ENCODE measurements around the gene RRH. TPM values are rescaled to one million over a fixed set of nuclear protein-coding genes. Genes with fewer than 3 reads are reported as not detected.

The RRH gene
- total RNA-seq, 1 donor from 2014 or later: 0.15 TPM

DNA sequence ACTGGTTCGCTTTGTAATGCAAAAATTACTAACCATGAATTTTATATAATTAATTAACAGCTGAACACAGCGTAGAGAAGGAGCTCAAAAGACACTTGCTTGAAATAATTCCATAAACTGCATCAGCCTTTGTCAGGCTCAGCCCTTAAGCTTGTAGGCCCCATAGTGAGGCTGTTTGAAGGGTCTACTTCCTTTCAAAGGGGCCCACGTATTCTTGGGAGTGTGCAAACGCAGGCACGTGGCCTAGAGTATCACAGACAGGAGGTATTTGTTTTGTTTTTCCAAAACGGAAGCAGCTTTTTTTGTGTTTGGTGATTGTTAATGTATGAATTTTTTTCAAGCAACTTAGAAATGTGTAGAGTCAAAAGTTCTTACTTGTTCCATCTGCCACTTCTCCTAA is 59.3 kb downstream of the RRH start:
- DNase-seq (ENCODE audit: low read depth): no peak

GRCh38 chr4:109890076-109890475 is 62.3 kb downstream of the RRH start:
- no peak for DNase-seq (ENCODE audit: low read depth)

Other genes starting within 250 kb of the RRH start
- 106 and 110 TPM in 2 replicates for gene CASP6, start 124.5 kb upstream of the RRH start, total RNA-seq
- gene PLA2G12A, start 97.9 kb upstream of the RRH start, total RNA-seq: 7.1 and 18.1 TPM in 2 replicates
- gene CFI, start 26.0 kb upstream of the RRH start, total RNA-seq: 29.7 and 356 TPM in 2 replicates
- 3.0 and 5.6 TPM in 2 replicates for gene GAR1, start 12.2 kb upstream of the RRH start, total RNA-seq
- gene LRIT3, start 20.1 kb downstream of the RRH start, total RNA-seq: 0.15 TPM in 1 of 2 replicates, not detected in the other
- gene EGF, start 84.9 kb downstream of the RRH start, total RNA-seq: 0.65 and 1.7 TPM in 2 replicates